Measurements from ENCODE around the gene LCN10. TPM values are rescaled to one million over a fixed set of nuclear protein-coding genes. Genes with fewer than 3 reads are reported as not detected.

LCN10 gene
- total RNA-seq, 3 donors from 2014 or later (not counting 1 experiment from before 2014, with no cell fraction given) = not detected

DNA sequence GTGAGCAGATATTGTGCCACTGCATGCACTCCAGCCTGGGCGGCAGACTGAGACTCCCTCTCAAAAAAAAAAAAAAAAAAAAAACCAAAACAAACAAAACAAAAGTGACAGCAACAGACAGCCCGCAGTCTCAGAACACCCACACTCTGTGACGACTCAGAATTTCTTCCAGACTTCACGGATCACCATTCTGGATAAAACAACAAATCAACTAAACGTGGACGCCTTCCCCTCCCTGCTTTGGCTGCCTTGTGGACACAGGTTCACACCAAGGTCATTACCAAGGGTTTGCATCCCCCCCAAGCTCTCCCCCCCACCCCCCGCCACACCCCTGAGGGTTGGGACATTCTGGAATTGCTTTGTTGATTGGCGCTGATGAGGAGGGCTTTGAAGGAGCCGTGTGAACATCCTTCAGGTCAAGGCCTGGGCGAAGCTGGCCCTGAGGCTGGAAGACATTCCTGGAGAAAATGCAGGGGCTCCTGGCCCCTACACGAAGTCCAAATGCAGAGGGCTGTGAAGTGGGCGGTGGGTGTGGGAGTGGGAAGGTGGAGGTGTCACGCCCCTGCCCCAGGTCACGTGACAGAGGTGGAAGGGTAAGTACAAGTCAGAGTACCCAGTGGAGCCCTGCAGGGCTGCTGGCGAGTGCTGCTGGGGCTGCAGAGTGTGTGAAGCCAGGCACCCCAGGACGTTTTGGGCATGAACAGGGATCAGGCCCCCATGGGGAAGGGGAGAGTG is 10.1 kb downstream of the LCN10 start:
- WGBS (ENCODE audit: insufficient coverage) = 84% methylated on average over 15 of the region's 16 CpGs
- Mint-ChIP-seq H3K27ac (no peak overlapping the region), H3K4me1 (peaks cover under 1% of the 10 kb centered on the region in 2 donors)

DNA sequence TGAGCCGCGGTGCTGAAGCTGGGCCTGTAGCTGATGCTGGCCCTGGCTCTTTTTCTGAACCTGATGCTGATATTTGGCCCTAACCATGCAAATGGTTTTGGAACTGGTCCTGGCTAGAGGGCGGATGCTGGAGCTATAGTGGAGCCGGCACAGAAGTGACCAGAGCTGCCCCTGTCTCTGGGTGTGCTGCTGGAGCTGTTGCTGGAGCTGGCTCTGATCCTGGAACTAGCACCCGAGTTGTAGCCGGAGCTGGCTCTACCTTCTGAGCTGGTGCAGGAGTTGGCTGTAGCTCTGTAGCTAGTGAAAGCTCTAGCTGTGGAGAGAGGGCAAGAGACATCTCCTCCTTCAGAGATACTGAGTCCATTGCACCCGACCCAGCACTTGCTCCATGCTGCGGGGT is 12.8 kb downstream of the LCN10 start:
- no peak overlapping the region for H3K4me3 ChIP-seq (ENCODE audit: low read length)
- Mint-ChIP-seq H3K36me3 (no peaks in the 10 kb centered on the region), H3K4me1 (peaks cover 16 to 18% of the 10 kb centered on the region in 2 donors), H3K27ac (no peak overlapping the region), H3K9me3 (no peaks in the 10 kb centered on the region), H3K4me3 (peak overlapping the region; percentile 68), H3K27me3 (ENCODE audit: low read depth in 2 of 2) (no peaks in the 10 kb centered on the region)
- WGBS (ENCODE audit: insufficient coverage) = 96% methylated on average over 8 of the region's 8 CpGs
- H3K27ac ChIP-seq (ENCODE audit: low read length) = no peak overlapping the region
- peaks cover 34% of the 10 kb centered on the region for H3K4me1 ChIP-seq (ENCODE audit: control insufficient read depth, insufficient read depth, low read length)
- intact Hi-C loops (cut with micrococcal nuclease) = no loop called here
- TF ChIP-seq, protein P1, sequence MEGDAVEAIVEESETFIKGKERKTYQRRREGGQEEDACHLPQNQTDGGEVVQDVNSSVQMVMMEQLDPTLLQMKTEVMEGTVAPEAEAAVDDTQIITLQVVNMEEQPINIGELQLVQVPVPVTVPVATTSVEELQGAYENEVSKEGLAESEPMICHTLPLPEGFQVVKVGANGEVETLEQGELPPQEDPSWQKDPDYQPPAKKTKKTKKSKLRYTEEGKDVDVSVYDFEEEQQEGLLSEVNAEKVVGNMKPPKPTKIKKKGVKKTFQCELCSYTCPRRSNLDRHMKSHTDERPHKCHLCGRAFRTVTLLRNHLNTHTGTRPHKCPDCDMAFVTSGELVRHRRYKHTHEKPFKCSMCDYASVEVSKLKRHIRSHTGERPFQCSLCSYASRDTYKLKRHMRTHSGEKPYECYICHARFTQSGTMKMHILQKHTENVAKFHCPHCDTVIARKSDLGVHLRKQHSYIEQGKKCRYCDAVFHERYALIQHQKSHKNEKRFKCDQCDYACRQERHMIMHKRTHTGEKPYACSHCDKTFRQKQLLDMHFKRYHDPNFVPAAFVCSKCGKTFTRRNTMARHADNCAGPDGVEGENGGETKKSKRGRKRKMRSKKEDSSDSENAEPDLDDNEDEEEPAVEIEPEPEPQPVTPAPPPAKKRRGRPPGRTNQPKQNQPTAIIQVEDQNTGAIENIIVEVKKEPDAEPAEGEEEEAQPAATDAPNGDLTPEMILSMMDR (IDR thresholded peaks at IDR 0.05) = no peak
- H3K9me3 ChIP-seq (ENCODE audit: control insufficient read depth, insufficient read depth, low read length) = no peaks in the 10 kb centered on the region
- ATAC-seq = no peak
- no peak for DNase-seq
- peaks cover 13% of the 10 kb centered on the region for H3K36me3 ChIP-seq (ENCODE audit: control insufficient read depth, insufficient read depth, low read length)
- H3K27me3 ChIP-seq (ENCODE audit: control insufficient read depth, insufficient read depth, low read length) = no peaks in the 10 kb centered on the region

More for the DNA sequence above, 10.1 kb downstream of the LCN10 start:
- H3K36me3 ChIP-seq (ENCODE audit: control insufficient read depth, insufficient read depth, low read length) = no peaks in the 10 kb centered on the region
- H3K4me1 ChIP-seq (ENCODE audit: control insufficient read depth, insufficient read depth, low read length) = peaks cover 11% of the 10 kb centered on the region
- DNase-seq (no peak), ATAC-seq (no peak)
- H3K9me3 Mint-ChIP-seq = no peaks in the 10 kb centered on the region
- no peaks in the 10 kb centered on the region for H3K27me3 Mint-ChIP-seq (ENCODE audit: low read depth in 2 of 2)
- intact Hi-C loops (cut with micrococcal nuclease) = no loop called here
- H3K36me3 Mint-ChIP-seq = no peaks in the 10 kb centered on the region
- no peak overlapping the region for H3K4me3 Mint-ChIP-seq
- no peaks in the 10 kb centered on the region for H3K27me3 ChIP-seq (ENCODE audit: control insufficient read depth, insufficient read depth, low read length)
- H3K4me3 ChIP-seq (ENCODE audit: low read length) = no peak overlapping the region
- H3K27ac ChIP-seq (ENCODE audit: low read length) = no peak overlapping the region
- TF ChIP-seq, protein P1 (IDR thresholded peaks at IDR 0.05) = no peak
- no peaks in the 10 kb centered on the region for H3K9me3 ChIP-seq (ENCODE audit: control insufficient read depth, insufficient read depth, low read length)

DNA sequence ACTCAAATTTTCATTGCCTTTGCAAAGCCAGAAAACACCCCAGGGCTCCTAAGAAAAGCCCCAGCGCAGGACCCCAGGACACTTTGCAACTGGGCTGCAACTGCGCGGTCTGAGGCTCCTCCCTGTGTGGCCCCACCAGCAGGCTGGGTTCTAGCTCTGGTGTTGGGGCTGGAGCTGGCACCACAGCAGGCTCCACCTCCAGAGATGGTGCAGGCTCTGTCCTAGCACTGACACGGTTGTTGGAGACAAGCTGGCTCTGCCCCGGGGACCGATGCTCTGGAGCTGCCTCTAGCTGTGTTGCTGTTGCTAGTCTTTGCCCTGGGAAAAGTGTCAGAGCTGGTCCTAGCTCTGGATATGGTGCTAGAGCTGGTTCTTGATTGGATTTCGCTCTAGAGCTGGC is 13.6 kb downstream of the LCN10 start:
- H3K27ac Mint-ChIP-seq = no peak overlapping the region
- no peaks in the 10 kb centered on the region for H3K36me3 Mint-ChIP-seq
- Histone ChIP-seq H3K27me3 (ENCODE audit: control insufficient read depth, insufficient read depth, low read length) (no peaks in the 10 kb centered on the region), H3K4me3 (ENCODE audit: low read length) (no peak overlapping the region), H3K27ac (ENCODE audit: low read length) (no peak overlapping the region), H3K9me3 (ENCODE audit: control insufficient read depth, insufficient read depth, low read length) (no peaks in the 10 kb centered on the region), H3K4me1 (ENCODE audit: control insufficient read depth, insufficient read depth, low read length) (peaks cover 34% of the 10 kb centered on the region), H3K36me3 (ENCODE audit: control insufficient read depth, insufficient read depth, low read length) (peaks cover 19% of the 10 kb centered on the region)
- DNase-seq (no peak), ATAC-seq (no peak)
- no peaks in the 10 kb centered on the region for H3K9me3 Mint-ChIP-seq
- peaks cover 20 to 22% of the 10 kb centered on the region in 2 donors for H3K4me1 Mint-ChIP-seq
- intact Hi-C loops (cut with micrococcal nuclease) = no loop called here
- H3K27me3 Mint-ChIP-seq (ENCODE audit: low read depth in 2 of 2) = no peaks in the 10 kb centered on the region
- WGBS (ENCODE audit: insufficient coverage) = 74% methylated on average over 7 of the region's 7 CpGs
- H3K4me3 Mint-ChIP-seq = peak overlapping the region; percentile 68
- TF ChIP-seq, protein P1 (IDR thresholded peaks at IDR 0.05) = no peak

All from natural killer cell (primary cell).